Measurements from ENCODE around the gene GFPT1.

DNA sequence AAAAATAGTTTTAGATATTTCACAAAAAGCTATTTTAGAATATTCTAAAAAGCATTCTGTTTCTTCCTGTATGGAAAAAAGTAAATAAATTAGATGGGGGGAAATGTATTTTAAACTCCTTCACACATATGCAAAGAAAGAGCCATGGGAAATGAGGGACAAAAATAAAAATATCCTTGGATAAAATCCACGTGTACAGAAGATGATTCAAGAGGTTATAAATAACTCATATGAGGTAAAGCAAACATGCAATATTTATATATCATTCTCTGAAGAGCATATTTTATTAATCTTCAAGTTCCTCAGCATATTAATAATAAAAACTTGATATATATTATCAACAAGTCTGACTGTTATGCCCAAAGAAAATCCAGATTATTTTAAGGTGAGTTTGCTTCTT lies 8.8 kb upstream of the GFPT1 start:
- TF ChIP-seq, protein P1, sequence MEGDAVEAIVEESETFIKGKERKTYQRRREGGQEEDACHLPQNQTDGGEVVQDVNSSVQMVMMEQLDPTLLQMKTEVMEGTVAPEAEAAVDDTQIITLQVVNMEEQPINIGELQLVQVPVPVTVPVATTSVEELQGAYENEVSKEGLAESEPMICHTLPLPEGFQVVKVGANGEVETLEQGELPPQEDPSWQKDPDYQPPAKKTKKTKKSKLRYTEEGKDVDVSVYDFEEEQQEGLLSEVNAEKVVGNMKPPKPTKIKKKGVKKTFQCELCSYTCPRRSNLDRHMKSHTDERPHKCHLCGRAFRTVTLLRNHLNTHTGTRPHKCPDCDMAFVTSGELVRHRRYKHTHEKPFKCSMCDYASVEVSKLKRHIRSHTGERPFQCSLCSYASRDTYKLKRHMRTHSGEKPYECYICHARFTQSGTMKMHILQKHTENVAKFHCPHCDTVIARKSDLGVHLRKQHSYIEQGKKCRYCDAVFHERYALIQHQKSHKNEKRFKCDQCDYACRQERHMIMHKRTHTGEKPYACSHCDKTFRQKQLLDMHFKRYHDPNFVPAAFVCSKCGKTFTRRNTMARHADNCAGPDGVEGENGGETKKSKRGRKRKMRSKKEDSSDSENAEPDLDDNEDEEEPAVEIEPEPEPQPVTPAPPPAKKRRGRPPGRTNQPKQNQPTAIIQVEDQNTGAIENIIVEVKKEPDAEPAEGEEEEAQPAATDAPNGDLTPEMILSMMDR (conservative IDR thresholded peaks at IDR 0.05 in 1 of 2, IDR thresholded peaks at IDR 0.05 in 1 of 2; ENCODE audit: low read depth in 1 of 2, low read length in 2 of 2) = no peak
- no peak for TF ChIP-seq EZH2 (IDR thresholded peaks at IDR 0.05; ENCODE audit: low read length, missing control alignments)

Data from fibroblast of lung (primary cell).